Measurements from ENCODE around the gene ODAD4.

Gene ODAD4, protein sequence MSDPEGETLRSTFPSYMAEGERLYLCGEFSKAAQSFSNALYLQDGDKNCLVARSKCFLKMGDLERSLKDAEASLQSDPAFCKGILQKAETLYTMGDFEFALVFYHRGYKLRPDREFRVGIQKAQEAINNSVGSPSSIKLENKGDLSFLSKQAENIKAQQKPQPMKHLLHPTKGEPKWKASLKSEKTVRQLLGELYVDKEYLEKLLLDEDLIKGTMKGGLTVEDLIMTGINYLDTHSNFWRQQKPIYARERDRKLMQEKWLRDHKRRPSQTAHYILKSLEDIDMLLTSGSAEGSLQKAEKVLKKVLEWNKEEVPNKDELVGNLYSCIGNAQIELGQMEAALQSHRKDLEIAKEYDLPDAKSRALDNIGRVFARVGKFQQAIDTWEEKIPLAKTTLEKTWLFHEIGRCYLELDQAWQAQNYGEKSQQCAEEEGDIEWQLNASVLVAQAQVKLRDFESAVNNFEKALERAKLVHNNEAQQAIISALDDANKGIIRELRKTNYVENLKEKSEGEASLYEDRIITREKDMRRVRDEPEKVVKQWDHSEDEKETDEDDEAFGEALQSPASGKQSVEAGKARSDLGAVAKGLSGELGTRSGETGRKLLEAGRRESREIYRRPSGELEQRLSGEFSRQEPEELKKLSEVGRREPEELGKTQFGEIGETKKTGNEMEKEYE

DNA sequence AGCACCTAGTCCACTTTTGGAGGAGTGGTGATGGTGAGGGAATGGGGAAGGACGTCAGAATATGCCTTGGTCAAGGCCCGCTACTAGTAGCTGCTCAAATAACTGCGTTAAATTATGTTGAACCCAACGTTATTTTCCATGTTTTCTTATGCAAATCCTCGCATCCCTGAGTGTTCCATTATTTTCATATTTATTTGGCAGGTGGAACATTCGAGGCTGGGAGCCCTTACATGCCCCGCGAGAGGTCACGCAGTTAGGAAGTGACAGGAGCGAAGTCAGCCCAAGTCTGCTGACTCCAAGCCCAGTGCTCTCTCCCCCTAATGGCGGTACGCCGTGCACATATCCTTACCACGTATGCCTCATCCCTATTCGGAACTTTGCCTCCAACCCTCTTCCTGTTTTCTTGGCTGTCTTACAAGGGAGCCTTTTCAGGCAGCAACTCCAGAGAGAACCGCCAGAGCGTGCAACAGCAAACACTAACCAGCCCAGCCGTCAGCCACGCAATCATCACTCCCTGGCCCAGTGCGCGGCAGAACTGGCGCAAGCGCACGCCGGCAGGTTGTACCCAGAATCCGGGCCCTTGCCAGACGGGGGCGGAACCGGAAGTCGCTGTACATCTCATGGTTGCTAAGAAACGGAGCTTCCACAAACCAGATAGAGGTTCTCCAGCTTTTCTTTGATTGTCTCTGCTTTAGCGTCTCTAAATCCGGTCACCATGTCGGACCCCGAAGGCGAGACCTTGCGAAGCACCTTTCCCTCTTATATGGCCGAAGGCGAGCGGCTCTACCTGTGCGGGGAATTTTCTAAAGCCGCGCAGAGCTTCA is at the start of gene ODAD4:
TSS of gene ODAD4 (plus strand) at position 609 of the 824 bp plus-strand sequence. CDS start at position 716, 107 bp downstream.
- DNase-seq (ENCODE audit: low read depth, low spot score) = peak; percentile 97

DNA sequence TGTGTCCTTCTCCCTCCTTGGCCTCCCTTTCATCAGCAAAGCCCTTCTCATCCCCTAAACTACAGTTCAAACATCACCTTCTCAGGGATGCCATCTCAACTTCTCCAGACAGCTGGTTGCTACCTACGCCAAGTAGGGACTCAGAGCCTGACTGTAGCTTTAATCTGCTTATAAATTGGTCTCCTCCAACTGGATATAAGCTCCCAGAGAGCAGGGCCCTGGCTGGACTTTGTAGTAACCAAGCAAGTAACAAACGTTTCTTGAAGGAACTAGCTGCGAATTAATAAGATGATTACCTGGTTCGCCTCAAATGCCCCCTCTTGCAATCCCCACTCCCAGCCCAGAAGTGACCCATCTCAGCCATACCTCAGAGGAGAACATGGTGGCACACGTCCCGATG is 47.7 kb upstream of the ODAD4 start:
- DNase-seq (ENCODE audit: low read depth, low spot score) = no peak

DNA sequence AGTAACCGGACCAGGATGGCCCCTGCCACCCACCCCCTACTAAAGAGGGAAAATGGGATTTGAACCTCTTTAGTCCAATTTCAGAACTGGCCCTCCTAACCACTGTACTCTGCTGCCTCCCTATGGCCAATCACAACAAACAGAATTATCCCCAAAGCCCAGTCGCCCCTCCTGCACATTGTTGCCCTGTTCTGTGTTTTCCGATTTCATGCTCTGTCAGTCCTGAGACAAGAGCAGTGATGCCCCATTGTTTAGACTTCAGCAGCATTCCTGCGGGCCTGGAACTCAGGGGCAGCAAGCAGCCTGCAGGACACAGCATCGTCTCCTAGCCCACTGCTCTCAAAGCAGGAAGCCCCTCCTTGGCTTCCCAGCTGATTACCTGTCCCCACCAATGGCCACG is 44.7 kb upstream of the ODAD4 start:
- peak; percentile 74 for DNase-seq (ENCODE audit: low read depth, low spot score)

DNA sequence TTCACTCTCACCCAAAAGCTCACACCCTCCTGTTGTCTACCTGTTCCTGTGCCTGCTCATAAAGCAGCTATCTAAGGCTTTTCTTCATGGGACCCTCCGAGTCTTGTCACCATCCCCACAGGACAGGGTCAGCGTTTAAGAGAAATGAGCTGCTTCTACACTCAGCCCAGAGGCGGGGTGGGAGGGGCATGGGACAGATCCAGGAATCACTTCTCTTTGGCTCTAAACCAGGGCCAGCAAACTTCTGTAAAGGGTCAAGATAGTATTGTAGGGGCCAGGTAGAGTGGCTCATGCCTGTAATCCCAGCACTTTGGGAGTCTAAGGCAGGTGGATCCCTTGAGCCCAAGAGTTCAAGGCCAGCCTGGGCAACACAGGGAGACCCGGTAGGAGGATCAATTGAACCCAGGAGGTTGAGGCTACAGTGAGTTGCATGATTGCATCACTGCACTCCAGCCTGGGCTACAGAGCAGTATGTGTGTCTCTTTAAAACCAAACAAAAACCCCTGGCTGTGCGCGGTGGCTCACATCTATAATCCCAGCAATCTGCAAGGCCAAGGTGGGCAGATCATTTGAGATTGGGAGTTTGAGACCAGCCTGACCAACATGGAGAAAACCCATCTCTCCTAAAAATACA is 42.0 kb upstream of the ODAD4 start:
- no peak for DNase-seq (ENCODE audit: low read depth, low spot score)

DNA sequence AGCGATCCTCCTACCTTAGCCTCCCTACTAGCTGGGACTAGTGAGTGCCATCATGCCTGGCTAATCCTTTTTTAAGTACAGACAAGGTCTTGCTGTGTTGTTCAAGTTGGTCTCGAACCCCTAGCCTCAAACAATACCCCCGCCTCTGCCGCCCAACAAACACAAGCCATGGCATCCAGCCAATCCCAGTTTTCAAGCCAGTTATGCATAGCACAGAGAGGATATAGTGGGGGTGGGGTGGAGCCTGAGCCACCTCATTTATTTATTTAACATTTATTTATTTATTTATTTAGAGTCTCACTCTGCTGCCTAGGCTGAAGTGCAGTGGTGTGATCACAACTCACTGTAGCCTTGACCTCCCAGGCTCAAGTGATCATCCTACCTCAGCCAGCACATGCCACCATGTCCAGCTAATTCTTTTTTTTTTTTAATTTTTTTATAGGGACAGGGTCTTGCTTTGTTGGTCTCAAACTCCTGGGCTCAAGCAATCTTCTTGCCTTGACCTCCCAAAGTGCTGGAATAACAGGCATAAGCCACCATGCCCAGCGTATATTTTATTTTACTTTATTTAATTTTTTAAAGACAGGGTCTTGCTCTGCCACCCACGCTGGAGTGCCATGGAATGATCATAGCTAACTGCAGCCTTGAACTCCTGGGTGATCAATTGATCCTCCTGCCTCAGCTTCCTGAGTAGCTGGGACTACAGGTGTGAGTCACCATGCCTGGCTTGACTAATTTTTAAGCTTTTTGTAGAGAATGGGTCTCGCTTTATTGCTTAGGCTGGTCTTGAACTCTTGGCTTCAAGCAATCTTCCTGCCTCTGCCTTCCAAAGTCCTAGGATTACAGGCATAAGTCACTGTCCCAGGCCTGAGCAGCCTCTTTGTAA is 39.0 kb upstream of the ODAD4 start:
- DNase-seq (ENCODE audit: low read depth, low spot score) = no peak

DNA sequence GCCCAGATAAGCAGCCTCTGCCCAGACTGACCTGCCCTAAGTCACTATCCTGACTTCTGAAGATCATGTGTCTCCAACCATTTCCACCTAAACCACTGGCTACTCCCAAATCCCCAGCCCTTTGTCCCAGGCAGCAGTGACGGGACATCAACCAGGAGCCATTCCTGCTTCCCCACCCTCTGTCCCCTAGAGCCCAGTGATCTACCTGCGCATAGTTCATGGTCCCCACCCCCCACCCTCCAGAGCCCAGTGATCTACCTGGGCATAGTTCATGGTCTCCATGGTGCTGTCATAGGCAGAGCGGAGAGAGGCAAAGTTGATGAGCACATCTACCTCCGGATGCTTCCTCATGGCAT is 38.4 kb upstream of the ODAD4 start:
- no peak for DNase-seq (ENCODE audit: low read depth, low spot score)

DNA sequence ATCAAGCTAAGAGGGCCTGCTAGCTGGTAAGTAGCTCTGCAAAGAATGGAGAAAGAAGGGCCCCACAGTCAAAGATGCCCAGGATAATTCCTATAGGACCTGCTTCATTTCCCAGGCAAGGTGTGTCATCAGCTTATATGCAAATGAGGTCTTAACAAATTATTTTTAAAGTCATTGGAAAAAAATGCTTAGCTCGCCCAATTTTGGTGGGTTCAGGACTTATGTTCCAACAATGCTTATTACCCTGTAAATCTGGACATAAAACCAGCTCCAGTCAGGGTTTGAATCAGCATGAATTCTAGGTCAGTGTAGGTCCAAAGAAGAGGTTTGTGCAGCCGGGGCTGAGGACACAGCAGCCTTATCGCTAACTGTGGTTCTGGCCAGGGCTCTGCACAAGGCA is 37.0 kb upstream of the ODAD4 start:
- no peak for DNase-seq (ENCODE audit: low read depth, low spot score)

DNA sequence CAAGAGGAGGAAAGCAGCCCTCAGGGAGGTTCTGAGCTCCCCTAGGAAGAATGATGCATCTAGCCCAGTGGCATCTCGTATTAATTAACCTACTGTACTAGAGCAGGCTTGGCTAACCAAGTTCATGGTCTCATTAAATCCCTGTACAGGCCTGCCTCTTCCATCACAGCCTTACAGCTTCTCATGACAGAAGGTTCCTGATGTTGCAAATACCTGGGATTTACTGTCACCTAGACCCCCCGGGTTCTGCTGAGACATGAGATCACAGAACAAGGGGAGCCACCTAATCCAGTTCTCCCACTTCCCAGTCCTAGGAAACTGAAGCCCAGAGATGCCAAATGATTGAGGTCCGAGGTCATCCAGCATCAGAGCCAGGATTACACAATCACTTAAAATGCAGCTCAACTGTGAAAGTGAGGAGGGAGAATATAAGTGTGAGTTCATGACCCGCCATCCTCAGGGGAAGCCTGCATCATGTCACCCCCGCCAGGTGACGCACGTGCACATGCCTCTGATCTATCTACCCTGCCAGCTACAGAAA is 35.6 kb upstream of the ODAD4 start:
- peak; percentile 55 for DNase-seq (ENCODE audit: low read depth, low spot score)

DNA sequence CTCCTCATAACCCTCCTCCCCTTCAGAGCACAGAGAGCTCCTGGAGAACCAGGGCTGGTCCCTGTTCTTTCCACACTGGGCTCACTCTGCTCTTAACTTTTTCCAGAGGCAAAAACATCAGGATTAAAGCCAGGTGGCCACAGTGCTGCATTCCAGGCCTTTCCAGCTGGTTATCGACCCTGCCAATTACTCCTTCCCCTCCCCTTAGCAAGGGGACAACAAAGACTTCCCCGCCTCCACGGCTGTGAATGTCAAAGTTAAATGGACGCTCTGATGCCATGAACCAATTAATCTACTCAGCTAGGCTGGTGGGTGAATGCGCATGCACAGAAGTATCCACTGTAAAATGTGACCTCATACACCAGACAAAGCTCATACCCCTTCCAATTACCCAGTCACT is 34.8 kb upstream of the ODAD4 start:
- peak; percentile 18 for DNase-seq (ENCODE audit: low read depth, low spot score)

DNA sequence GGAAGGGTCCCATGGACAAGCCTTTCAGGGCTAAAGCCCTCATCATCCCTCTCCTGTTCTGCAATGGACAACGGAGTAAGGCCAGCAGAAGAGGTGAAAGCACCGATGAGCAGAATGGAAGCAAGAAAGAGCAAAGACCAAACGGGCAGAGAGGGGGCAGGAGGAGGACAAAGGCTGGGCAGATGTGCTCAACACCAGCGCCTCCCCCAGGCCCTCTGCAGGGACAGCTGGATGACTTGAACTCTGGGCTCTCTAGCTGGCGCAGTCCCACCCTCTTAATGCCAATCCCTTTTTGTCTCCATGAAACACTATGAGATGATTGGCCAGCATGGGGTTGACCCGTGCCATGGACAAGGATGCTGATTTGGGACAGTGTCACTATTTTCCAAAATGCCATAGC is 33.7 kb upstream of the ODAD4 start:
- DNase-seq (ENCODE audit: low read depth, low spot score) = no peak

DNA sequence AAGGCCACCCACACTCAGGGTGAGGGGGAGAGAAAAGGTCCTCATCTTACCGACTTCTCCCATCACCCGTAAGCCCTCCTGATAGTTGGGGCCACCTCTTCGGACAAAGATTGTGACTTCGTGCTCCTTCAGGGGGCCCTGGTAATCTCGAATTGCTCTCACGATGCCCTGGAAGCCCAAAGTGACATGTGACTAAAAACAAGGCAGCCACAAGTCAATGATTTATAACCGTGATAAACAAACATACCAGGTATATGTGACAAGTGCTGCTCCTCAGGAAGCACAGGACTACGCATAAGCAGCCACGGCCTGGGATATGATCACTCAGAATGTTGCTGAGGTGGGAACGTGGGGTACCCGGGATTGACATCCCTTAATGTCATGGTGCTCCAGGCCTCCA is 28.8 kb upstream of the ODAD4 start:
- no peak for DNase-seq (ENCODE audit: low read depth, low spot score)

DNA sequence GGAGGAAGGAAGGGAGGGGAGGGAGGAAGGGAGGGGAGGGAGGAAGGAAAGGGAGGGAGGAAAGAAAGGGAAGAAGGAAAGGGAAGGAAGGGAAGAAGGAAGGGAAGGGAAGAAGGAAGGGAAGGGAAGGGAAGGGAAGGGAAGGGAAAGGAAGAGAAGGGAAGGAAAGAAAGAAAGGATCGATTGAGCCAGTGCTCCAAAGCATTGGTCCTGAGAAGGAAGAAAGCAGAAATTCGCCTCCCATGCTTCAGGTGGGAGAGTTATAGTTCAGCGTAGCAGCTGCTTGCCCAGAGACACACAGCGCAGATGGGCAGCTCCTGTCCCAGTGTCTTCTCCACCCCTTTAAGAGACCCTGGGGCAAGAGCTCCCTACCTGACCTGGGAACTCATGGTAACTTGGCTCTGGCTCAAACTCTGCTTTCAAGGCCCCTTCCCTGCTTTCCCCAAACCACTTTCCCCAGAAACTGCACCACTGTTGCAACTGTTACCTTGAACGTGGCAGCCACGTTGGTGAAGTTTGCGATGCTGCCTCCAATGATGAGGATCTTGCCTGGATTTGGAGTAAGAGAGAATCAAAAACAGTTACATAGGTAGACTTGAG is 26.1 kb upstream of the ODAD4 start:
- no peak for DNase-seq (ENCODE audit: low read depth, low spot score)

DNA sequence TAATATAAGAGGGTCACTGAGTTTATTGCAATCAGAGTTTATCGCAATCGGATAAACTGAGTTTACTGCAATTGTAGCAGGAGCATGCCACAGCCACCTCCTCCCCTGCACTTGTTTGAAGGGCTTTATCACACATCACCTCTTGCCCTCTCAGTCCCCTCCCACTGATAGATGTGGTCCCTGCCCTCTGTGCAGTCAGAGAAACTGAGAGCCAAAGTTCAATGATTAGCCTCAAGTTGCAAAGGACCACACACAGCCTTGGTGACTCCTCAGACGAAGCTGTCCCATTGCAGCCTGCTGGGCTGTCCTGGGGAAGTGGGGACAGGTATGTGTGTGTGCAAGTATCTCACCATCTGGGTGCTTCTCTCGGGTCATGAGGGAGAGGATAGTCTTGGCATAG is 25.2 kb upstream of the ODAD4 start:
- no peak for DNase-seq (ENCODE audit: low read depth, low spot score)

DNA sequence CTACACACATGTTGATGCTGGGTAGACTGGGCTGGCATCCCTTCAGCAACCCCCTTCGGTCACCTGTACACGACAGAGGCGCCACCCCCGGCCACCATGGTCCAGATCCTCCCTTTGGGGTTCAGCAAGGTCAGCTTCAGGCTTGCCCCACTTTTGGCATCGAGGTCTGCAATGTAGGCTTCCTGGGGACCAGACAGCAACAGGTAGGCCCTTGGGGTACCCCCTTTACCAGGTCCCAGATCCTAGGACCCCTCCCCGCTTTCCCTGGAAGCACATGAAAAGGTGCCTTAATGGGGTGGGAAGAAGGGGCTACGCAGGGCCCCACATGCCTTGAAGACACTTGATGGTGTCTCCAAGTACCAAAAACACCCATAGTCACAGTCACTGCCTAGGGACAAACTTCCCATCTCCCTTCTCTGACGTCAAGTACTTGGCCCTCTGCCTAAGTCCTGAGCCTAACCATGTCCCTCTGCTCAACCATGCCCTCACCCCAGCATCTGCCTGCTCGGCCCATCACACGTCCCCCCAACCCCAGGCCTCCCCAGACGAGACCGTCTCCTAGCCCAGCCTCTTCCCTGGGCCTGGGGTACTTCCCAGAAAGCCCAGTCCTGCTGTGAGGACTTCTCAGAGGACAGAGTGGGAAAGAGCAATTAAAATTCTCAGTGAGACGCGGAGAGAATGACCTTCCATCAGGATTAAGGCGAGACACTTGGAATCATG is 23.8 kb upstream of the ODAD4 start:
- DNase-seq (ENCODE audit: low read depth, low spot score) = no peak

DNA sequence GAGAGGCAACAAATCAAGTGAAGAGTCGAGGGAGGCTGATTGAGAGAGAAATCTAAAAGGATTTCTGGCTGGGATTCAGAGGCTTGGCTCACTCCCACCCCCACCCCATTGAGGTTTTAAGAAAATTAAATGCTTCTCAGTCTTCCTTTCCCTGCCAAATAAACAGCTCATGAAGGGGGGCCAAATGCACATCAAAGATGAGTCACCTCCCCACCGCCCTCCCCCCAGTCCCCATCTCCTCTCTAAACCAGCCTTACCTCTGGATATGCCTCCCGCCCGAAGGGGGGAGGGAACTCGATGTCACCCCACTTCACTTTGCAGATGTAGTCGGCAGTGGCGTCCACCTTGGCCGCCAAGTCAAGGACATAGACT is 23.2 kb upstream of the ODAD4 start:
- DNase-seq (ENCODE audit: low read depth, low spot score) = no peak

DNA sequence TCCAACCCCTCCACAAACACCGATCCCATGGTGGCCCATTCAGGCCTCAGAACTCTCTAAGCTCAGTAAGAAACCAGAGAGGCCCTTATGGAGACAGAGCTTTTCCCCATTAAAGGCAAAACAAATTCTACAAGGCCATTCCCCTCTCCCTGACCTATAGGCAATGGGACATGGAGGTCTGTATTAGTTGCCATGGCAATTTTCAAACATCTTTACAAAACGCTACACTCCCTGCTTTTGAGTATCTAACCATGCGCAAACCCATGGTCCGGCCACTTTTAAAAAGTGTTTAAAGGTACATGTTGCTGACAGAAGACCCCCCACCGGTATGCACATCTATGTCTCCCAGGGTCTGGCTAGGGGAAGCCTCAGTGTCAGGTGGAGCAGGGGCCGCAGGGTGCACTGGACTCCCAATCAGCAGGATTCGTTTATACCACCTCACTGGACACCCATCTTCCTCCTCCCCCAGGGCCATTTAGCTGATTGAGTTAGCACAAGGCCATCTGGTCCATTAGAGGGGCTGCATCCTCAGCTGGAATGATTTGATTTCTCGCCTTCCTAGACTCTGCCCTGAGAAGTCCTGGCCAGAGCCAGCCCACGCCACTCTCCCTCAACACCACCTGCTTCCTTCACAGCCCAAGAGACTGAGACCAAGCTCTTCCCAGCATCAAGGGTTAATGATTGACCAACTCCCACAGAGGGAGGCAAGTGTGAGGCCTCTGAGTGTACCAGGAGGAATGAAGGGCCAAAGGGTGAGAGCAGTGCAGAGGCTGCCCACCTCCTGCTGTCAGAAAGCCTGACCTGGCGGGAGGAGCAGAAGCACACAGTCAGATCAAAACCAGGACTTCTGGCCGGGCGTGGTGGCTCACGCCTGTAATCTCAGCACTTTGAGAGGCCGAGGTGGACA is 22.5 kb upstream of the ODAD4 start:
- no peak for DNase-seq (ENCODE audit: low read depth, low spot score)

DNA sequence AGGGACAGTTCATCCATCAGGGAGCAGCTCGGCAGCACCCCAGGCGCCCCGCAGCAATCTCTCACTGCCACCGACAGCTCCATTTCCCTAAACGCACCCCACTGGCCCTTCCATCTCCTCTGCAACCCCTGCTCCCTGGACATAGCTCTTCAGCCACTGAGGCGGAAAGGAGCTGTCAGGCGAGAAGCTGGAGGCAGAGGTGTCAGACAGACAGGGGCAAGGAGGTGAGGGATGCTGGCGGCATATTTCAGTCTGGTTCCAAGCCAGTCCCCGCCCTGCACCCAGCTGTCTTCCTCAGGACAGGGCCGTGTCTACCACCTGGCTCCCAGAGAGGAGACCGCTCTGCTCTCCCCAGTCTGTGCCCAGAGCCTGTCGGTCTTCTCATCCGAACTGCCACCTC is 21.3 kb upstream of the ODAD4 start:
- DNase-seq (ENCODE audit: low read depth, low spot score) = no peak

DNA sequence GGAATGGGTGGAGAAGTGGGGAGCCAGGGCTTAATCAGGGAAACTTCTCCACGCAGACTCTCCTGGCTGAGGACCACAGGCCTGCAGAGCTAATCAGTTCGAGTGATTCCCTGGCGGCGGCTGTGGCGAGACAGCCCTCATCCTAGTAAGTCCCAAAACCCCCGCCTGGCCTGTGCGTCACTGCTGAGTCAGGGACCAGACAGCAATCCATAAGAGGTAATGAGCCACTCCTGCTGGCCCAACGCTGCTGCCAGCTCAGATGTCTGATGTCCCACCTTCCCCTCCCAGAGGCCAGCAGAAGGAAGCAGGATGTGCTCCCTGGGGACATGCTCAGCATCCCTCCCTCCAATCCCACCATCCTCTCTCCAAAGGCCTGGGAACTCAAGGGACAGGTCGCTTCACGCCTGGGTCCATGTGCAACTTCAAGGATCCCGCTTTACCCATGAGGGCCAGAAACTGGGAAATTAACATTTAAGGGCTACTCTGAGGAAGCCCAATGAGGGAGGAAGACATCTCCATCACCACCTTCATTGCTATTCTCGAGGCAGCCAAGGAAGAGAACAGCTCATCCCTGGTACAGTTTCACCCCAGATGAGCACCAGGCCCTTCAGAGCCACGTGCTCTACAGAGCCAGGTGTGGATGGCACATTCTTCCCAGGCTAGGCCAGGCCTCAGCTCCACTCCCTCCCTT is 19.6 kb upstream of the ODAD4 start:
- DNase-seq (ENCODE audit: low read depth, low spot score) = peak; percentile 24
